IPS-18a (cell line): Measurements from ENCODE around the gene ATRN.
"Not testable (repeated sequence)": the region's sequence is repeated elsewhere in the genome, so short reads cannot be mapped to it uniquely, and the experiment has no call there.

ENCODE experiments used
- H3K27ac ChIP-seq: one replicate; pipeline ENCODE4 v1.5.1; 2013; ENCODE audit warnings: low read length
- H3K27me3 ChIP-seq: one replicate; pipeline ENCODE4 v1.6.1; 2013; ENCODE audit warnings: mild to moderate bottlenecking, low read length; ENCODE audit not compliant: control insufficient read depth, insufficient read depth
- H3K36me3 ChIP-seq: one replicate; pipeline ENCODE4 v1.6.1; 2013; ENCODE audit warnings: low read depth, low read length; ENCODE audit not compliant: control insufficient read depth
- H3K4me1 ChIP-seq: one replicate; pipeline ENCODE4 v1.6.1; 2013; ENCODE audit warnings: low read depth, low read length; ENCODE audit not compliant: control insufficient read depth
- H3K4me3 ChIP-seq: one replicate; pipeline ENCODE4 v1.5.1; 2013; ENCODE audit warnings: low read length
- H3K9ac ChIP-seq: one replicate; pipeline ENCODE4 v1.6.1; 2013; ENCODE audit warnings: mild to moderate bottlenecking, low read length, moderate library complexity
- H3K9me3 ChIP-seq: one replicate; pipeline ENCODE4 v1.6.1; 2013; ENCODE audit warnings: low read depth, low read length; ENCODE audit not compliant: control insufficient read depth

ATRN gene

GRCh38 chr20:3470627-3471396 lies at the start of gene ATRN:
ATRN (plus strand) TSS chr20:3471018; CDS start chr20:3471108, 90 bp downstream.
- Histone ChIP-seq H3K27ac (no peak within 1 kb of the TSS), H3K27me3 (peaks cover 50% of the 10 kb centered on the region), H3K36me3 (no peaks in the 10 kb centered on the region), H3K9me3 (no peaks in the 10 kb centered on the region), H3K4me1 (no peaks in the 10 kb centered on the region), H3K9ac (peak within 1 kb of the TSS; percentile 59), H3K4me3 (peak within 1 kb of the TSS; percentile 69)

DNA sequence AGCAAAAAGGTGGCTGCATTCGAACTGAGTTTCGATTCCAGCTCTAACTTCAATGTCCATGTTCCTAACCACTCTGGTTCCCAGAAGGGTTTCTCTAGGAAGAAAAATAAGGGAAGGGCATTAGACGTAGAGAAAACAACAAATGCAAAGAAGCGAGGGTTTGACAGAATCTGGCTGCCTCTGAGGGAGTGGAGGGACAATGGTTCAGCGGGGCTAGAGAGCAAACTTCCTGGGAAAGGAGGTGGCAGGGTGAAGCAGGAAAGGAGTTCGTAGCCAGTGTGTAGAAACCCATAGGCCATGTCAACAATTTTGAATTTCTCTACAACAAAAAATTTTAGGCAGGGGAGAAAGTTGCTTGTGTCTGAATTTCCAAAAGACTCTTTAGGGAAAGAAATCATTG lies 48.8 kb upstream of the ATRN start:
- Histone ChIP-seq H3K9ac (no peak overlapping the region), H3K27ac (no peak overlapping the region), H3K4me3 (no peak overlapping the region), H3K9me3 (no peaks in the 10 kb centered on the region), H3K27me3 (no peaks in the 10 kb centered on the region), H3K4me1 (no peaks in the 10 kb centered on the region), H3K36me3 (no peaks in the 10 kb centered on the region)

DNA sequence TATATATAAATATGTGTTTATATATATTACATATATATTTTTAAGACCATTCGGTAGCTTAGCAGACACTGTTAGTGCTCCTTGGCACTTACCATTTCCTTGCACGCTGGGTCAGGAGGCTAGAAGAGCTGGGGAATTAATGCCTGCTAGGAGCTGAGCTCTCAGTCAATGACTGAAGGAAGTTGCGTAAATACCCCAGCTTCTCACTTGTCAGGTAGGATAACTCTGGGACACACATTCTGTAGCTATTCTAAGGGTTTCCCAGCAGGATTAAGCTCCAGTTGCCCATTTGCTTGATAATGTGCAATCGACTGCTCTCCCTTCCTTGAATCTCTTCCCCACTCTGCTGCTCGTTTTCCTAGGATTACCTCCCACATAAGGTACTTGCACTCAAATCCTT lies 47.7 kb upstream of the ATRN start:
- no peaks in the 10 kb centered on the region for H3K4me1 ChIP-seq
- H3K9ac ChIP-seq = no peak overlapping the region
- H3K9me3 ChIP-seq = no peaks in the 10 kb centered on the region
- no peak overlapping the region for H3K27ac ChIP-seq
- no peaks in the 10 kb centered on the region for H3K27me3 ChIP-seq
- H3K4me3 ChIP-seq = no peak overlapping the region
- H3K36me3 ChIP-seq = no peaks in the 10 kb centered on the region

DNA sequence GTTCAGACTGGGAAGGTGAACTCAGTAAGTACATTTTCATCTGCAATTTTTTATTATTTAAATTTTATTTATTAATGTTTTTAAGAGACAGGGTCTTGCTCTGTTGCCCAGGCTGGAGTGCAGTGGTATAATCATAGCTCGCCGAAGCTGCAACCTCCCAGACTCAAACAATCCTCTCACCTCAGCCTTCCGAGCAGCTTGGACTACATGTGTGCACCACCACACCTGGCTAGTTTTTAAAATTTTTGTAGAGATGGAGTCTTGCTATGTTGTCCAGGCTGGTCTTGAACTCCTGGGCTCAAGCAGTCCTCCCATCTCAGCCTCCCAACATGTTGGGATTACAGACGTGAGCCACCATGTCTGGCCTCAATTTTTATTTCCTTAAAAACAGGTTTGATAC lies 44.1 kb upstream of the ATRN start:
- not testable (repeated sequence) for H3K36me3 ChIP-seq, H3K9me3 ChIP-seq, H3K4me3 ChIP-seq, H3K9ac ChIP-seq, H3K27me3 ChIP-seq, H3K27ac ChIP-seq, H3K4me1 ChIP-seq

- Histone ChIP-seq H3K9ac (no peak overlapping the region), H3K4me1 (no peaks in the 10 kb centered on the region), H3K27me3 (no peaks in the 10 kb centered on the region), H3K36me3 (no peaks in the 10 kb centered on the region), H3K4me3 (no peak overlapping the region), H3K27ac (no peak overlapping the region), H3K9me3 (no peaks in the 10 kb centered on the region)
These were observed 40.3 kb upstream of the ATRN start for GRCh38 chr20:3430376-3431069.

DNA sequence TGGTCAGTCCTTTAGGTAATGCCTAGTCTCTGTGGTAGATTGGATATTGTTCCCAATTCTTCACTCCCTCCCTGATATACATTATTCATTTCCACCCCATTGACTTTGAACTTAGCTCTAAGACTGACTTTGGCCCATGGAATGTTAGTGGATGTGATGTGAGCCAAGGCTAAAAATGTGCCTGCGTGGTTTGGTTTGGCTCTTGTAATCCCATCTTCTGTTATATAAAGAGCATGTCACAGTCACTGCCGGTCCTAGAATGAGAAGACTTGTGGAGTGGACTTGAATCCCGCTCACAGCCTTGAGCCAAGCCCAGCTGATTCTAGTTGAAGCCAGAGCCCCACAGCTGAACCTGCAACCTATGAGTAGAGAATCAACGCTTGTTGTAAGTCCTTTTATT lies 39.7 kb upstream of the ATRN start:
- Histone ChIP-seq H3K27ac (no peak overlapping the region), H3K36me3 (no peaks in the 10 kb centered on the region), H3K4me3 (no peak overlapping the region), H3K9ac (no peak overlapping the region), H3K9me3 (no peaks in the 10 kb centered on the region), H3K4me1 (no peaks in the 10 kb centered on the region), H3K27me3 (no peaks in the 10 kb centered on the region)

GRCh38 chr20:3432844-3433243 lies 38.0 kb upstream of the ATRN start:
- H3K9me3 ChIP-seq = no peaks in the 10 kb centered on the region
- H3K4me1 ChIP-seq = no peaks in the 10 kb centered on the region
- H3K36me3 ChIP-seq = no peaks in the 10 kb centered on the region
- H3K4me3 ChIP-seq = no peak overlapping the region
- no peak overlapping the region for H3K27ac ChIP-seq
- no peaks in the 10 kb centered on the region for H3K27me3 ChIP-seq
- no peak overlapping the region for H3K9ac ChIP-seq

GRCh38 chr20:3433744-3434143 lies 37.1 kb upstream of the ATRN start:
- no peaks in the 10 kb centered on the region for H3K4me1 ChIP-seq
- no peak overlapping the region for H3K9ac ChIP-seq
- H3K9me3 ChIP-seq = no peaks in the 10 kb centered on the region
- H3K4me3 ChIP-seq = no peak overlapping the region
- H3K27me3 ChIP-seq = no peaks in the 10 kb centered on the region
- H3K27ac ChIP-seq = no peak overlapping the region
- H3K36me3 ChIP-seq = no peaks in the 10 kb centered on the region

- Histone ChIP-seq H3K36me3 (no peaks in the 10 kb centered on the region), H3K4me3 (no peak overlapping the region), H3K27ac (no peak overlapping the region), H3K9me3 (no peaks in the 10 kb centered on the region), H3K9ac (no peak overlapping the region), H3K4me1 (no peaks in the 10 kb centered on the region), H3K27me3 (no peaks in the 10 kb centered on the region)
These were observed 36.6 kb upstream of the ATRN start for GRCh38 chr20:3434232-3434631.

- Histone ChIP-seq H3K27me3 (no peaks in the 10 kb centered on the region), H3K36me3 (no peaks in the 10 kb centered on the region), H3K4me3 (no peak overlapping the region), H3K9ac (no peak overlapping the region), H3K9me3 (no peaks in the 10 kb centered on the region), H3K27ac (no peak overlapping the region), H3K4me1 (no peaks in the 10 kb centered on the region)
These were observed 33.8 kb upstream of the ATRN start for GRCh38 chr20:3436864-3437574.

GRCh38 chr20:3446779-3447178 lies 24.0 kb upstream of the ATRN start:
- Histone ChIP-seq H3K27ac (no peak overlapping the region), H3K4me1 (no peaks in the 10 kb centered on the region), H3K4me3 (no peak overlapping the region), H3K9ac (no peak overlapping the region), H3K27me3 (no peaks in the 10 kb centered on the region), H3K36me3 (no peaks in the 10 kb centered on the region), H3K9me3 (no peaks in the 10 kb centered on the region)
